H1 (cell line): ENCODE measurements around the gene SIGLEC15. TPM values are rescaled to one million over a fixed set of nuclear protein-coding genes. Genes with fewer than 3 reads are reported as not detected.

Experiments
- CTCF ChIA-PET: fragments of 300-600 bp; sonication (Branson Sonifier 250); formaldehyde crosslinking; loops from one replicate; lab custom pipeline; 2021; ENCODE audit not compliant: partially characterized antibody; lab: Charles Lee
- POLR2A ChIA-PET: fragments of 300-600 bp; sonication (Branson Sonifier 250); formaldehyde crosslinking; loops from one replicate; lab custom pipeline; 2021; ENCODE audit warnings: inconsistent platforms; ENCODE audit not compliant: partially characterized antibody; lab: Charles Lee
- DNase-seq, 2 experiments: peaks; one replicate each; pipeline versions ENCODE4 v3.0.0 to v3.0.0-alpha.2; 2010 to 2022; ENCODE audit warnings: low spot score in 2 of 2, low read depth in 1 of 2, mixed read lengths in 1 of 2
- FAIRE-seq: peaks from 2 replicates; lab custom pipeline; 2011; peaks lifted over from hg19 to GRCh38; lab: Jason Lieb, UNC
- H2AFZ ChIP-seq: 2 replicates; pipeline ENCODE4 v1.8.1; 2012; ENCODE audit warnings: low read length, inconsistent platforms
- H2AK5ac ChIP-seq: 2 replicates; pipeline ENCODE4 v1.6.1; 2013; ENCODE audit warnings: low read depth, low read length
- H2BK120ac ChIP-seq: replicated peaks from 2 replicates; pipeline ENCODE3; 2013; ENCODE audit warnings: low read depth, low read length, inconsistent platforms
- H2BK12ac ChIP-seq: 2 replicates; pipeline ENCODE4 v1.6.1; 2013; ENCODE audit warnings: low read depth, low read length
- H2BK15ac ChIP-seq: 2 replicates; pipeline ENCODE4 v1.6.1; 2013; ENCODE audit warnings: low read length
- H2BK20ac ChIP-seq: 2 replicates; pipeline ENCODE4 v1.6.1; 2013; ENCODE audit warnings: low read length
- H2BK5ac ChIP-seq: 2 replicates; pipeline ENCODE4 v1.6.1; 2013; ENCODE audit warnings: low read depth, low read length
- H3K14ac ChIP-seq: 2 replicates; pipeline ENCODE4 v1.6.1; 2013; ENCODE audit warnings: inconsistent platforms; ENCODE audit not compliant: insufficient read length
- H3K18ac ChIP-seq: 2 replicates; pipeline ENCODE4 v1.6.1; 2013; ENCODE audit warnings: low read length; ENCODE audit errors: extremely low read depth
- H3K23ac ChIP-seq: 2 replicates; pipeline ENCODE4 v1.6.1; 2013; ENCODE audit warnings: inconsistent platforms; ENCODE audit not compliant: insufficient read length
- H3K23me2 ChIP-seq: 2 replicates; pipeline ENCODE4 v1.6.1; 2013; ENCODE audit warnings: low read depth, low read length
- H3K27ac ChIP-seq: 2 replicates; pipeline ENCODE4 v1.6.1; 2011; ENCODE audit warnings: low read depth, low read length, inconsistent platforms
- H3K27me3 ChIP-seq, 4 experiments: replicated peaks in 1 of 4; 1 replicate in 1 of 4; 2 replicates in 3 of 4; pipeline versions ENCODE4 v1.6.1 to v1.8.1; 2011 to 2013; ENCODE audit warnings: low read length in 3 of 4, mild to moderate bottlenecking in 3 of 4, inconsistent platforms in 2 of 4, mixed read lengths in 2 of 4, moderate library complexity in 1 of 4; ENCODE audit not compliant: control insufficient read depth in 3 of 4, insufficient read depth in 3 of 4; ENCODE audit errors: extremely low read depth in 1 of 4
- H3K36me3 ChIP-seq, 4 experiments: 2 replicates each; pipeline versions ENCODE4 v1.6.1 to v1.8.1; 2011 to 2013; ENCODE audit warnings: mild to moderate bottlenecking in 4 of 4, low read length in 3 of 4, moderate library complexity in 2 of 4, control low read depth in 1 of 4, inconsistent platforms in 1 of 4; ENCODE audit not compliant: insufficient read depth in 4 of 4, control insufficient read depth in 2 of 4
- H3K4ac ChIP-seq: replicated peaks from 2 replicates; pipeline ENCODE3; 2013; ENCODE audit warnings: low read length, low read depth, mixed read lengths, inconsistent platforms; ENCODE audit not compliant: insufficient read length
- H3K4me1 ChIP-seq, 4 experiments: replicated peaks in 1 of 4; 1 replicate in 1 of 4; 2 replicates in 3 of 4; pipeline versions ENCODE4 v1.6.1 to v1.8.1; 2011 to 2013; ENCODE audit warnings: low read length in 3 of 4, inconsistent platforms in 2 of 4, mixed read lengths in 1 of 4; ENCODE audit not compliant: insufficient read depth in 4 of 4, control insufficient read depth in 3 of 4
- H3K4me2 ChIP-seq, 2 experiments: 2 replicates each; pipeline versions ENCODE4 v1.6.1 to v1.8.1; 2011 to 2013; ENCODE audit warnings: low read depth in 2 of 2, low read length in 2 of 2, control low read depth in 1 of 2, inconsistent platforms in 1 of 2, mild to moderate bottlenecking in 1 of 2; ENCODE audit not compliant: insufficient read depth in 1 of 2
- H3K4me3 ChIP-seq, 4 experiments: fragments of 200-600, 300-600 bp in 1 of 4; sonication (generic), shearing (Covaris generic), sonication (Bioruptor Twin) in 1 of 4; 2 replicates each; pipeline versions ENCODE4 v1.5.1 to v1.8.1; 2011 to 2016; ENCODE audit warnings: low read length in 4 of 4, low read depth in 3 of 4, control low read depth in 2 of 4, inconsistent platforms in 2 of 4, mild to moderate bottlenecking in 2 of 4, mixed read lengths in 1 of 4, moderate library complexity in 1 of 4; ENCODE audit not compliant: insufficient read depth in 2 of 4; ENCODE audit errors: extremely low read depth in 1 of 4
- H3K56ac ChIP-seq: replicated peaks from 2 replicates; pipeline ENCODE3; 2013; ENCODE audit warnings: low read depth, mild to moderate bottlenecking, mixed read lengths, low read length, inconsistent platforms; ENCODE audit not compliant: insufficient read length
- H3K79me1 ChIP-seq: 2 replicates; pipeline ENCODE4 v1.6.1; 2013; ENCODE audit warnings: low read depth, low read length, control low read depth
- H3K79me2 ChIP-seq, 2 experiments: 2 replicates each; pipeline versions ENCODE4 v1.6.1 to v1.8.1; 2012 to 2013; ENCODE audit warnings: low read length in 2 of 2, mild to moderate bottlenecking in 2 of 2, inconsistent platforms in 1 of 2; ENCODE audit not compliant: insufficient read depth in 2 of 2, control insufficient read depth in 1 of 2
- H3K9ac ChIP-seq, 4 experiments: replicated peaks in 1 of 4; 1 replicate in 1 of 4; 2 replicates in 3 of 4; pipeline versions ENCODE4 v1.6.1 to v1.8.1; 2011 to 2013; ENCODE audit warnings: low read depth in 3 of 4, low read length in 3 of 4, control low read depth in 2 of 4, mild to moderate bottlenecking in 2 of 4, moderate library complexity in 2 of 4, inconsistent platforms in 1 of 4; ENCODE audit errors: extremely low read depth in 1 of 4
- H3K9me3 ChIP-seq, 2 experiments: 2 replicates each; pipeline versions ENCODE4 v1.6.1 to v1.8.1; 2012 to 2013; ENCODE audit warnings: mild to moderate bottlenecking in 2 of 2, moderate library complexity in 2 of 2, control low read depth in 1 of 2, inconsistent platforms in 1 of 2, low read depth in 1 of 2, low read length in 1 of 2, mixed read lengths in 1 of 2; ENCODE audit not compliant: insufficient read depth in 2 of 2
- H4K20me1 ChIP-seq, 2 experiments: replicated peaks in 1 of 2; 2 replicates each; pipeline versions ENCODE3 to v1.8.1; 2011 to 2013; ENCODE audit warnings: inconsistent platforms in 2 of 2, low read length in 2 of 2, mild to moderate bottlenecking in 1 of 2; ENCODE audit not compliant: insufficient read depth in 2 of 2, control insufficient read depth in 1 of 2
- H4K5ac ChIP-seq: 2 replicates; pipeline ENCODE4 v1.6.1; 2013; ENCODE audit warnings: low read length, low read depth, mixed read lengths, inconsistent platforms; ENCODE audit not compliant: insufficient read length
- H4K8ac ChIP-seq: 2 replicates; pipeline ENCODE4 v1.8.0; 2013; ENCODE audit warnings: mild to moderate bottlenecking, moderate library complexity, low read length, inconsistent platforms; ENCODE audit not compliant: insufficient read depth; ENCODE audit errors: extremely low read depth
- H4K91ac ChIP-seq: replicated peaks from 2 replicates; pipeline ENCODE3; 2013; ENCODE audit warnings: low read length, mixed read lengths, inconsistent platforms; ENCODE audit not compliant: insufficient read length
- BCL11A ChIP-seq, 2 experiments: IDR thresholded peaks; one replicate each; pipeline ENCODE4 v1.6.1; 2011; ENCODE audit warnings: low read depth in 2 of 2, low read length in 2 of 2, mild to moderate bottlenecking in 2 of 2
- CEBPB ChIP-seq: IDR thresholded peaks from 2 replicates; pipeline ENCODE4 v1.6.1; 2012; ENCODE audit warnings: low read depth, low read length
- KDM1A ChIP-seq: fragments of 200-600, 300-600 bp; sonication (generic); IDR thresholded peaks from 2 replicates; pipeline ENCODE4 v1.7.1; 2016; ENCODE audit warnings: mild to moderate bottlenecking, low read length, borderline replicate concordance
- RNF2 ChIP-seq: fragments of 200-900, 300-1000 bp; sonication (generic); IDR thresholded peaks from 2 replicates; pipeline ENCODE4 v1.7.1; 2016; ENCODE audit warnings: borderline replicate concordance, low read depth, mild to moderate bottlenecking, antibody characterized with exemption, low read length; ENCODE audit not compliant: poor library complexity, severe bottlenecking; ENCODE audit errors: missing control alignments
- TAF1 ChIP-seq: IDR thresholded peaks from 2 replicates; pipeline ENCODE4 v1.6.1; 2011; ENCODE audit warnings: mild to moderate bottlenecking, low read depth, low read length
- WGBS, 2 experiments: shearing (Covaris generic) in 1 of 2; methylation state at CpG; one replicate each; pipeline versions ENCODE4 v1.1.6 to v1.1.7; 2013 to 2015; ENCODE audit warnings: low lambda C conversion rate in 2 of 2, mixed read lengths in 2 of 2, inconsistent platforms in 1 of 2, low coverage in 1 of 2, missing lambda C conversion rate in 1 of 2; ENCODE audit not compliant: insufficient replicate concordance in 2 of 2, insufficient coverage in 1 of 2, insufficient read length in 1 of 2; ENCODE audit errors: extremely low coverage in 1 of 2, missing lambda C conversion rate in 1 of 2; 5-methylcytosine and 5-hydroxymethylcytosine counted together
- polyA plus RNA-seq, 7 experiments: library from polyadenylated mRNA; depleted of rRNA in 3 of 7; stranded (reverse) in 5 of 7; unstranded in 2 of 7; fragments of >200 nt in 5 of 7; fragments of 200-250 nt in 2 of 7; gene quantifications; 1 replicate in 5 of 7; 2 replicates in 1 of 7; 4 replicates in 1 of 7; pipeline versions ENCODE4 v1.2.1 to v1.2.3, GENCODE V29; 2011 to 2013; ENCODE audit warnings: missing spikeins in 2 of 7, mixed read lengths in 2 of 7
- total RNA-seq: library from RNA; stranded (reverse); fragmentation: NEBNext Ultra II Directional; extraction: Animal tissue kit (Norgen Biotek cat#: 25700); gene quantifications from 2 replicates; pipeline ENCODE4 v1.2.1, GENCODE V29; 2021

SIGLEC15 gene
- total and polyA plus RNA-seq, 2 of the 8 experiments (the other 6 are each of a cell fraction or from before 2014, with no cell fraction given): 0.20 to 0.37 TPM

DNA sequence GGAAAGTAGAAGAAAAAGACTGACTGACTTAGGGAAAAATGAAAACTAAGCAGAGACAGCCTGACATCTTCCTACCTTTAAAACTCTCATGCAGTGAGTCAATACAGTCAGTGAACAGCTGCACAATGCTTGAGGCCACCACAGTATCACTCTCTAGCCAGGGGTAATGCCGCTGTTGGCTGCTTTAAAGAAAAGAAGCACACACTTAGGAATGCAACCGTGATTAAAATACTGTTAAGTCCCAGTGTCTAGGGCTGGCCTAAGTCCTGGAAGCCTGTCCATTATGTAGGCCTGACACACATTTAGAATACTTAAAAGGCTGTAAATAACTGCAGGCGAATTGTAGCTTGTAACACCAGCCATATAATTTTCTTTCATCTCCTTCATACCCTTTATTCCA is 50.7 kb downstream of the SIGLEC15 start:
- Histone ChIP-seq H3K4me1 (no peaks in the 10 kb centered on the region), H4K91ac (no peak overlapping the region), H3K56ac (no peak overlapping the region), H3K4me2 (no peak overlapping the region), H3K23ac (no peak overlapping the region), H2BK5ac (no peak overlapping the region), H2BK20ac (no peak overlapping the region), H3K79me2 (no peaks in the 10 kb centered on the region), H3K9ac (no peak overlapping the region), H3K79me1 (no peaks in the 10 kb centered on the region), H4K5ac (no peak overlapping the region), H2BK120ac (no peak overlapping the region), H3K4ac (no peak overlapping the region), H4K20me1 (peaks cover 0 to 2% of the 10 kb centered on the region in 2 experiments), H3K18ac (no peak overlapping the region), H3K9me3 (peaks cover 0 to 3% of the 10 kb centered on the region in 2 experiments; a peak in 1 of 4 replicates), H2BK15ac (no peak overlapping the region), H2AK5ac (no peak overlapping the region), H4K8ac (no peak overlapping the region), H3K36me3 (peaks cover 0 to 24% (median 6%) of the 10 kb centered on the region in 4 experiments; a peak in 3 of 8 replicates), H3K23me2 (no peaks in the 10 kb centered on the region), H3K14ac (no peak overlapping the region), H3K4me3 (no peak overlapping the region), H2AFZ (no peak overlapping the region), H3K27ac (no peak overlapping the region), H3K27me3 (no peaks in the 10 kb centered on the region), H2BK12ac (no peak overlapping the region)
- FAIRE-seq: no peak
- 90% methylated on average over 3 of the region's 3 CpGs; no CpG with 5 or more reads in 1 of the 2 experiments for WGBS, 2 experiments
- DNase-seq: no peak
- TF ChIP-seq CEBPB (no peak), TAF1 (no peak), KDM1A (no peak), BCL11A (IDR thresholded peaks at IDR 0.05; ENCODE audit: low read depth in 2 of 2, low read length in 2 of 2) (no peak), RNF2 (no peak)
- POLR2A ChIA-PET: no interaction called here
- CTCF ChIA-PET: interaction anchor here (0.9 to 6.4 kb wide), 5 partner anchors 9 to 212 kb away, joined by 3 to 69 read pairs (median 61); partner anchors contain the start of gene SLC14A1
